ENCODE results near the gene STAG1.

DNA sequence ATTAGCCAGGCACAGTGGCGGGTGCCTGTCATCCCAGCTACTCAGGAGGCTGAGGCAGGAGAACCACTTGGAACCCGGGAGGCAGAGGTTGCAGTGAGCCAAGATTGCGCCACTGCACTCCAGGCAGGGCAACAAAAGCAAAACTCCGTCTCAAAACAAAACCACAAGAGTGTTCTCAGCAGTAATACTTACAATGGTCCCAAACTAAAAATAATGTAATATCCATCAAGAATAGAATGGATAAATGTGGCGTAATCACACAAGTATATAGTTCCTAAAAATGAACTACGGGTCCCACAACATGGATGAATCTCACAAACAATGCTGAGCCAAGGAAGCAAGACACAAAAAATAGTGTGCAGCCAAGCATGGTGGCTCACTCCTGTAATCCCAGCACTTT, 39.2 kb downstream of the STAG1 start:
- no peak for TF ChIP-seq KDM5A (IDR thresholded peaks at IDR 0.05)
- TF ChIP-seq, protein P1, sequence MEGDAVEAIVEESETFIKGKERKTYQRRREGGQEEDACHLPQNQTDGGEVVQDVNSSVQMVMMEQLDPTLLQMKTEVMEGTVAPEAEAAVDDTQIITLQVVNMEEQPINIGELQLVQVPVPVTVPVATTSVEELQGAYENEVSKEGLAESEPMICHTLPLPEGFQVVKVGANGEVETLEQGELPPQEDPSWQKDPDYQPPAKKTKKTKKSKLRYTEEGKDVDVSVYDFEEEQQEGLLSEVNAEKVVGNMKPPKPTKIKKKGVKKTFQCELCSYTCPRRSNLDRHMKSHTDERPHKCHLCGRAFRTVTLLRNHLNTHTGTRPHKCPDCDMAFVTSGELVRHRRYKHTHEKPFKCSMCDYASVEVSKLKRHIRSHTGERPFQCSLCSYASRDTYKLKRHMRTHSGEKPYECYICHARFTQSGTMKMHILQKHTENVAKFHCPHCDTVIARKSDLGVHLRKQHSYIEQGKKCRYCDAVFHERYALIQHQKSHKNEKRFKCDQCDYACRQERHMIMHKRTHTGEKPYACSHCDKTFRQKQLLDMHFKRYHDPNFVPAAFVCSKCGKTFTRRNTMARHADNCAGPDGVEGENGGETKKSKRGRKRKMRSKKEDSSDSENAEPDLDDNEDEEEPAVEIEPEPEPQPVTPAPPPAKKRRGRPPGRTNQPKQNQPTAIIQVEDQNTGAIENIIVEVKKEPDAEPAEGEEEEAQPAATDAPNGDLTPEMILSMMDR (IDR thresholded peaks at IDR 0.05), result no peak
- no peak for TF ChIP-seq JUN (IDR thresholded peaks at IDR 0.05)
- TF ChIP-seq RAD21 (conservative IDR thresholded peaks at IDR 0.05 in 1 of 2, IDR thresholded peaks at IDR 0.05 in 1 of 2), result no peak
- no peak for TF ChIP-seq PHF8 (IDR thresholded peaks at IDR 0.05; ENCODE audit: borderline replicate concordance, low read depth)
- TF ChIP-seq, protein P2, sequence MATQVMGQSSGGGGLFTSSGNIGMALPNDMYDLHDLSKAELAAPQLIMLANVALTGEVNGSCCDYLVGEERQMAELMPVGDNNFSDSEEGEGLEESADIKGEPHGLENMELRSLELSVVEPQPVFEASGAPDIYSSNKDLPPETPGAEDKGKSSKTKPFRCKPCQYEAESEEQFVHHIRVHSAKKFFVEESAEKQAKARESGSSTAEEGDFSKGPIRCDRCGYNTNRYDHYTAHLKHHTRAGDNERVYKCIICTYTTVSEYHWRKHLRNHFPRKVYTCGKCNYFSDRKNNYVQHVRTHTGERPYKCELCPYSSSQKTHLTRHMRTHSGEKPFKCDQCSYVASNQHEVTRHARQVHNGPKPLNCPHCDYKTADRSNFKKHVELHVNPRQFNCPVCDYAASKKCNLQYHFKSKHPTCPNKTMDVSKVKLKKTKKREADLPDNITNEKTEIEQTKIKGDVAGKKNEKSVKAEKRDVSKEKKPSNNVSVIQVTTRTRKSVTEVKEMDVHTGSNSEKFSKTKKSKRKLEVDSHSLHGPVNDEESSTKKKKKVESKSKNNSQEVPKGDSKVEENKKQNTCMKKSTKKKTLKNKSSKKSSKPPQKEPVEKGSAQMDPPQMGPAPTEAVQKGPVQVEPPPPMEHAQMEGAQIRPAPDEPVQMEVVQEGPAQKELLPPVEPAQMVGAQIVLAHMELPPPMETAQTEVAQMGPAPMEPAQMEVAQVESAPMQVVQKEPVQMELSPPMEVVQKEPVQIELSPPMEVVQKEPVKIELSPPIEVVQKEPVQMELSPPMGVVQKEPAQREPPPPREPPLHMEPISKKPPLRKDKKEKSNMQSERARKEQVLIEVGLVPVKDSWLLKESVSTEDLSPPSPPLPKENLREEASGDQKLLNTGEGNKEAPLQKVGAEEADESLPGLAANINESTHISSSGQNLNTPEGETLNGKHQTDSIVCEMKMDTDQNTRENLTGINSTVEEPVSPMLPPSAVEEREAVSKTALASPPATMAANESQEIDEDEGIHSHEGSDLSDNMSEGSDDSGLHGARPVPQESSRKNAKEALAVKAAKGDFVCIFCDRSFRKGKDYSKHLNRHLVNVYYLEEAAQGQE (IDR thresholded peaks at IDR 0.05), result no peak
- TF ChIP-seq EP300 (IDR thresholded peaks at IDR 0.05), result no peak
